ENCODE measurements around the gene HBA1.

DNA sequence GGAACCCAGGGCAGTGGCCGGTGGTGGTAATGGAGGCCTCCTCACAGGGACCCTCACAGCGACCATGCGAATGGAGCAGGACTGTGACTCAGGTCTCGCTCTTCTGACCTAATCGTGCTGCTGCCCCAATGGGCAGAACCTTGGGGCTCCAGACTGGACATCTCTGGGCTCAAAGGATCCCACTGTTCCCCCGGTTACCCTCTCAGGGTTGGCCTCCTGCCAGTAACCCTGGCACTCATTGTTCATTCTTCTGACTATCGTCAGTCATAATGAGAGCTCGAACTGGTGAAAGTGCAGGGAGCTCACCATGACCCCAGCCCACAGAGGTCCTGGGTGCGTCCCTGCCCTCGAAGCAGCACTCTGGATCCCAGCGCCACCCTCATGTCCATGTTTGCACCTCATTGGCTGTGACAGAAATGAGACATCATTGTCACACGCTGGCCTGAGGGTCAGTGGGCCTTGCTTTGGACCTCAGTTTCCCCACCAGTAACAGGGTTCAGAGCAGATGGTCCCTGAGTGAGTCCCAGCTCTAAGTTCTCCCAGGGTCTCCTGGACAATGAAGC lies 34.0 kb upstream of the HBA1 start:
- TF ChIP-seq NFXL1 (CRISPR knock-in tag; IDR thresholded peaks at IDR 0.05), result no peak
- TF ChIP-seq, protein P1, sequence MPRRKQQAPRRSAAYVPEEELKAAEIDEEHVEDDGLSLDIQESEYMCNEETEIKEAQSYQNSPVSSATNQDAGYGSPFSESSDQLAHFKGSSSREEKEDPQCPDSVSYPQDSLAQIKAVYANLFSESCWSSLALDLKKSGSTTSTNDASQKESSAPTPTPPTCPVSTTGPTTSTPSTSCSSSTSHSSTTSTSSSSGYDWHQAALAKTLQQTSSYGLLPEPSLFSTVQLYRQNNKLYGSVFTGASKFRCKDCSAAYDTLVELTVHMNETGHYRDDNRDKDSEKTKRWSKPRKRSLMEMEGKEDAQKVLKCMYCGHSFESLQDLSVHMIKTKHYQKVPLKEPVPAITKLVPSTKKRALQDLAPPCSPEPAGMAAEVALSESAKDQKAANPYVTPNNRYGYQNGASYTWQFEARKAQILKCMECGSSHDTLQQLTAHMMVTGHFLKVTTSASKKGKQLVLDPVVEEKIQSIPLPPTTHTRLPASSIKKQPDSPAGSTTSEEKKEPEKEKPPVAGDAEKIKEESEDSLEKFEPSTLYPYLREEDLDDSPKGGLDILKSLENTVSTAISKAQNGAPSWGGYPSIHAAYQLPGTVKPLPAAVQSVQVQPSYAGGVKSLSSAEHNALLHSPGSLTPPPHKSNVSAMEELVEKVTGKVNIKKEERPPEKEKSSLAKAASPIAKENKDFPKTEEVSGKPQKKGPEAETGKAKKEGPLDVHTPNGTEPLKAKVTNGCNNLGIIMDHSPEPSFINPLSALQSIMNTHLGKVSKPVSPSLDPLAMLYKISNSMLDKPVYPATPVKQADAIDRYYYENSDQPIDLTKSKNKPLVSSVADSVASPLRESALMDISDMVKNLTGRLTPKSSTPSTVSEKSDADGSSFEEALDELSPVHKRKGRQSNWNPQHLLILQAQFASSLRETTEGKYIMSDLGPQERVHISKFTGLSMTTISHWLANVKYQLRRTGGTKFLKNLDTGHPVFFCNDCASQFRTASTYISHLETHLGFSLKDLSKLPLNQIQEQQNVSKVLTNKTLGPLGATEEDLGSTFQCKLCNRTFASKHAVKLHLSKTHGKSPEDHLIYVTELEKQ (CRISPR knock-in tag; IDR thresholded peaks at IDR 0.05), result no peak
- TF ChIP-seq, protein P2, sequence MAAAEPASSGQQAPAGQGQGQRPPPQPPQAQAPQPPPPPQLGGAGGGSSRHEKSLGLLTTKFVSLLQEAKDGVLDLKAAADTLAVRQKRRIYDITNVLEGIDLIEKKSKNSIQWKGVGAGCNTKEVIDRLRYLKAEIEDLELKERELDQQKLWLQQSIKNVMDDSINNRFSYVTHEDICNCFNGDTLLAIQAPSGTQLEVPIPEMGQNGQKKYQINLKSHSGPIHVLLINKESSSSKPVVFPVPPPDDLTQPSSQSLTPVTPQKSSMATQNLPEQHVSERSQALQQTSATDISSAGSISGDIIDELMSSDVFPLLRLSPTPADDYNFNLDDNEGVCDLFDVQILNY (CRISPR knock-in tag; IDR thresholded peaks at IDR 0.05), result no peak
- TF ChIP-seq, protein P3, sequence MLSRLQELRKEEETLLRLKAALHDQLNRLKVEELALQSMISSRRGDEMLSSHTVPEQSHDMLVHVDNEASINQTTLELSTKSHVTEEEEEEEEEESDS (CRISPR knock-in tag; IDR thresholded peaks at IDR 0.05), result no peak
